Measurements from ENCODE around the gene KCNH8.

DNA sequence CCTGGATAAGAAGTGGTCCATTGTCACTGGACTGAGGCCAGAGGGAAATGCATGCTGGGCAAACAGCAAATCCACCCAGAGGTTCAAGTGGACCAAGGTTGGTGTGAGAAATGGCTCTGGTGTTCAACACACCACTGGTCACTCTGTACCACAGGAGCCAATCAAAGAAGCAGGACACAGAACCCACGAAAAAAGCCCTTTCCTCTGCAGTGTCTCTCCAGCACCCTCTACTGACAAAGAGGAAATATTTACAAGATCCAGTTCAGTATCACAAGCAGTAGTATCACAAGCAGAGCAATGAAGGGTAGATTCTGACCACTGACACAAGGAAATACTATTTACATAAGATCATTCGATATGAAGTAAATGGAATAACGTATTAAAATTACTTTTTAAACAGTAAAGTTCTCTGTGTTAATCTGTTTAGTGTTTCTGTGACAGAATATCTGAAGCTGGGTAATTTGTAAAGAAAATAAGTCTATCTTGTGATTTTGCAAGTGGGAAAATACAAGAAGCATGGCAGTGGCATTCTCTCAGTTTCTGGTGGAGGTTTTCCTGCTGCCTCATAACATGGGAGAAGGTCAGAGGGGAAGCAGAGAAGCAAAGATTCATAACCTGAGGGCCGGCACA lies 395.0 kb downstream of the KCNH8 start:
- no peak for TF ChIP-seq POLR2A (IDR thresholded peaks at IDR 0.05; ENCODE audit: low read depth, low read length)
- no peak for TF ChIP-seq POLR2AphosphoS5 (IDR thresholded peaks at IDR 0.05; ENCODE audit: low read depth, low read length)
- no peak for TF ChIP-seq TAF1 (IDR thresholded peaks at IDR 0.05; ENCODE audit: low read depth, low read length)
- TF ChIP-seq SPI1 (IDR thresholded peaks at IDR 0.05; ENCODE audit: low read depth, low read length): no peak
- no peak for TF ChIP-seq POU2F2 (IDR thresholded peaks at IDR 0.05; ENCODE audit: low read depth, low read length)
- no peak for TF ChIP-seq PAX5 (IDR thresholded peaks at IDR 0.05; ENCODE audit: insufficient read depth, low read length, severe bottlenecking)
